WTC11 (cell line): Measurements from ENCODE around the gene LRRC28. TPM values are rescaled to one million over a fixed set of nuclear protein-coding genes. Genes with fewer than 3 reads are reported as not detected.

Experiments
- ATAC-seq: fragments of 200-7000 bp; cut with Tn5 transposase; 2 replicates; pipeline ENCODE4 v1.10.0; 2021; ENCODE audit warnings: mild to moderate bottlenecking, moderate library complexity
- CTCF ChIA-PET: fragments of 300-600 bp; sonication (Branson Sonifier 250); formaldehyde crosslinking; loops from one replicate; lab custom pipeline; 2021; ENCODE audit warnings: antibody characterized with exemption; lab: Charles Lee
- POLR2A ChIA-PET: fragments of 350-600 bp; sonication (Branson Sonifier 250); formaldehyde crosslinking; loops from one replicate; lab custom pipeline; 2021; ENCODE audit warnings: antibody characterized with exemption; lab: Charles Lee
- DNase-seq: peaks from one replicate; pipeline ENCODE4 v3.0.0; 2021; ENCODE audit warnings: low spot score
- H3K27ac Mint-ChIP-seq: 2 replicates; pipeline ENCODE4 v1.8.0; 2021; ENCODE audit warnings: mixed read lengths
- H3K27me3 Mint-ChIP-seq: 2 replicates; pipeline ENCODE4 v1.8.0; 2021; ENCODE audit warnings: low read depth, mild to moderate bottlenecking, moderate library complexity, mixed read lengths
- H3K36me3 Mint-ChIP-seq: 2 replicates; pipeline ENCODE4 v1.8.0; 2021; ENCODE audit warnings: mixed read lengths
- H3K4me1 Mint-ChIP-seq: 2 replicates; pipeline ENCODE4 v1.8.0; 2022; ENCODE audit warnings: mixed read lengths
- H3K4me3 Mint-ChIP-seq: 2 replicates; pipeline ENCODE4 v1.8.0; 2021; ENCODE audit warnings: mild to moderate bottlenecking, moderate library complexity, mixed read lengths
- H3K9me3 Mint-ChIP-seq: 2 replicates; pipeline ENCODE4 v1.8.0; 2021; ENCODE audit warnings: mixed read lengths
- ATF2 ChIP-seq: sonication (generic); formaldehyde crosslinking; IDR thresholded peaks from 2 replicates; pipeline ENCODE4 v1.8.1; 2022; ENCODE audit warnings: low read depth, missing genetic modification reagents, borderline replicate concordance
- CBFB ChIP-seq: sonication (generic); formaldehyde crosslinking; IDR thresholded peaks from 2 replicates; pipeline ENCODE4 v1.8.1; 2022; ENCODE audit warnings: mild to moderate bottlenecking, low read depth, missing genetic modification reagents
- CREM ChIP-seq: sonication (generic); formaldehyde crosslinking; IDR thresholded peaks from 2 replicates; pipeline ENCODE4 v1.8.1; 2022; ENCODE audit warnings: mild to moderate bottlenecking, missing genetic modification reagents, moderate library complexity
- ELF4 ChIP-seq: sonication (generic); formaldehyde crosslinking; IDR thresholded peaks from 2 replicates; pipeline ENCODE4 v1.8.1; 2022; ENCODE audit warnings: low read depth, mild to moderate bottlenecking, moderate library complexity, missing genetic modification reagents
- GRHL2 ChIP-seq: fragments of 250-450 bp; sonication (Bioruptor Pico); IDR thresholded peaks from 2 replicates; pipeline ENCODE4 v1.8.0; 2022; ENCODE audit warnings: mild to moderate bottlenecking, moderate library complexity; ENCODE audit not compliant: insufficient replicate concordance, severe bottlenecking
- GTF2I ChIP-seq: fragments of 250-450 bp; sonication (Bioruptor Pico); conservative IDR thresholded peaks from 2 replicates; pipeline ENCODE4 v1.4.0; 2021; ENCODE audit warnings: mild to moderate bottlenecking
- JUN ChIP-seq: sonication (generic); formaldehyde crosslinking; IDR thresholded peaks from 2 replicates; pipeline ENCODE4 v1.8.0; 2023; ENCODE audit warnings: mild to moderate bottlenecking, missing genetic modification reagents
- MXD4 ChIP-seq: fragments of 250-450 bp; sonication (Bioruptor Pico); IDR thresholded peaks from 2 replicates; pipeline ENCODE4 v1.8.0; 2021; ENCODE audit warnings: mild to moderate bottlenecking, moderate library complexity, borderline replicate concordance
- MYBL2 ChIP-seq: sonication (generic); formaldehyde crosslinking; IDR thresholded peaks from 2 replicates; pipeline ENCODE4 v1.8.1; 2023; ENCODE audit warnings: mild to moderate bottlenecking, moderate library complexity, missing genetic modification reagents
- NFYB ChIP-seq: sonication (generic); formaldehyde crosslinking; conservative IDR thresholded peaks from 2 replicates; pipeline ENCODE4 v1.8.0; 2022; ENCODE audit warnings: low read depth, missing genetic modification reagents
- NR2C2 ChIP-seq: sonication (generic); formaldehyde crosslinking; IDR thresholded peaks from 2 replicates; pipeline ENCODE4 v1.8.0; 2022; ENCODE audit warnings: mild to moderate bottlenecking, missing genetic modification reagents
- NR3C1 ChIP-seq: sonication (generic); formaldehyde crosslinking; conservative IDR thresholded peaks from 2 replicates; pipeline ENCODE4 v1.8.1; 2023; ENCODE audit warnings: low read depth, mild to moderate bottlenecking, missing genetic modification reagents
- OVOL2 ChIP-seq: fragments of 250-450 bp; sonication (Bioruptor Pico); IDR thresholded peaks from 2 replicates; pipeline ENCODE4 v1.9.0; 2021; ENCODE audit warnings: mild to moderate bottlenecking, borderline replicate concordance
- PRDM15 ChIP-seq: sonication (generic); formaldehyde crosslinking; IDR thresholded peaks from 2 replicates; pipeline ENCODE4 v1.8.0; 2022; ENCODE audit warnings: missing genetic modification reagents
- PREB ChIP-seq: sonication (generic); formaldehyde crosslinking; IDR thresholded peaks from 2 replicates; pipeline ENCODE4 v1.8.1; 2022; ENCODE audit warnings: mild to moderate bottlenecking, missing genetic modification reagents, moderate library complexity, borderline replicate concordance
- SP1 ChIP-seq: sonication (generic); formaldehyde crosslinking; conservative IDR thresholded peaks from 2 replicates; pipeline ENCODE4 v1.8.1; 2022; ENCODE audit warnings: missing genetic modification reagents
- TEAD1 ChIP-seq: sonication (generic); formaldehyde crosslinking; IDR thresholded peaks from 2 replicates; pipeline ENCODE4 v1.8.0; 2022; ENCODE audit warnings: mild to moderate bottlenecking, missing genetic modification reagents
- TEAD4 ChIP-seq: sonication (generic); formaldehyde crosslinking; IDR thresholded peaks from 2 replicates; pipeline ENCODE4 v1.8.0; 2022; ENCODE audit warnings: mild to moderate bottlenecking, missing genetic modification reagents
- USF2 ChIP-seq: sonication (generic); formaldehyde crosslinking; IDR thresholded peaks from 2 replicates; pipeline ENCODE4 v1.8.1; 2023; ENCODE audit warnings: mild to moderate bottlenecking, missing genetic modification reagents, moderate library complexity
- ZNF138 ChIP-seq: sonication (generic); formaldehyde crosslinking; conservative IDR thresholded peaks from 2 replicates; pipeline ENCODE4 v1.8.1; 2022; ENCODE audit warnings: mild to moderate bottlenecking, moderate library complexity, missing genetic modification reagents
- ZNF416 ChIP-seq: fragments of 250-450 bp; sonication (Bioruptor Pico); IDR thresholded peaks from 2 replicates; pipeline ENCODE4 v1.9.0; 2021; ENCODE audit warnings: mild to moderate bottlenecking, inconsistent platforms
- ZSCAN18 ChIP-seq: fragments of 250-450 bp; sonication (Bioruptor Pico); IDR thresholded peaks from 2 replicates; pipeline ENCODE4 v2.1.2; 2022; ENCODE audit warnings: mild to moderate bottlenecking, moderate library complexity
- total RNA-seq: library from RNA; stranded (reverse); gene quantifications from 3 replicates; pipeline ENCODE4 v1.2.3, GENCODE V29; 2021
- TF ChIP-seq, protein P1 (sequence below): fragments of 250-450 bp; sonication (Bioruptor Pico); IDR thresholded peaks from 2 replicates; pipeline ENCODE4 v1.9.0; 2021; ENCODE audit warnings: mild to moderate bottlenecking
- TF ChIP-seq, protein P2 (sequence below): sonication (generic); formaldehyde crosslinking; IDR thresholded peaks from 2 replicates; pipeline ENCODE4 v1.8.1; 2023; ENCODE audit warnings: mild to moderate bottlenecking, missing genetic modification reagents
- TF ChIP-seq, protein P3 (sequence below): sonication (generic); formaldehyde crosslinking; conservative IDR thresholded peaks from 2 replicates; pipeline ENCODE4 v1.8.1; 2022; ENCODE audit warnings: mild to moderate bottlenecking, missing genetic modification reagents

Gene LRRC28
- total RNA-seq, 1 experiment from 2014 or later, result 18.4 TPM

DNA sequence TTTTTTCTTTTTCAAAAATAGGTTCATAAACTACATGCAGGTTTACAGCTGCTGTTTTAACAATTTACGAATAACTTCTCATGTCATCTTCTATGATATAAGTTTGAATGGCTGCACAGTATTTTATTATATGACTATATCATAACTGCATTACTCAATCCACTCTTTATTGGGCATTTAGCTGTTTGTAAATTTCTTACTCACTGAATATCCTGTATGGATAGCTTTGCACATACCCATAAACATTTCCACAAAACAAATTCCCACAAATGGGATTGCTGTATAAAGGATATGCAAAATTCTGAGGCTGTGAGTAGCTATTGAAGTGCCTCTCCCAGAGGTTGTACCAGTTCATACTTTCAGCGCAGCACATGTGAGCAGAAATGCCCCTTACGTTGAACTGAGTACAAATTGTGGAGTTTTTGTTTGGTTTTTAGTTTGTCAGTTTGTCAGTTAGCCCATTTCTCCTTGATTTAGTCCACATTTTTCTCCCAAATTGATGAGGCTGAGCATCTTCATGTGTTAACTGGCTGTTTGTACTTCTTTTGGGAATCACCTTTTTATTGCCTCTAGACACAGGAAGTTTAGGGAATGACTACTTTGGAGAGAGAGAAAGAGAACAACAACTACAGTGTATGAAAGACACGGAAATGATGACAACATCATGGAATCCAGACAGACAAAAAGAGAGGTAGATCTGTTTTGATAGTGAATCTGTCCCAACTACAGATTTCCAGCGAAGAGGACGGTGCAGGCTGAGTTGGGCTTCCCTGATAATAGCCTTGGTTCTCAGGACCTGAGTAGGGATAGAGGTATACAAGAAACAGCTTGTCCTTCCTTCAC, 26.7 kb upstream of the LRRC28 start:
- H3K9me3 Mint-ChIP-seq, result no peaks in the 10 kb centered on the region
- TF ChIP-seq, protein P1, sequence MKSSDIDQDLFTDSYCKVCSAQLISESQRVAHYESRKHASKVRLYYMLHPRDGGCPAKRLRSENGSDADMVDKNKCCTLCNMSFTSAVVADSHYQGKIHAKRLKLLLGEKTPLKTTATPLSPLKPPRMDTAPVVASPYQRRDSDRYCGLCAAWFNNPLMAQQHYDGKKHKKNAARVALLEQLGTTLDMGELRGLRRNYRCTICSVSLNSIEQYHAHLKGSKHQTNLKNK (CRISPR knock-in tag), result no peak
- no peak for TF ChIP-seq ZSCAN18 (CRISPR knock-in tag)
- TF ChIP-seq NR3C1 (CRISPR knock-in tag), result no peak
- TF ChIP-seq ZNF416 (CRISPR knock-in tag), result no peak
- no peak for TF ChIP-seq USF2 (CRISPR knock-in tag)
- TF ChIP-seq SP1, result no peak
- no peak for TF ChIP-seq NFYB
- no peak for TF ChIP-seq OVOL2
- TF ChIP-seq TEAD1 (CRISPR knock-in tag), result no peak
- no peak for TF ChIP-seq NR2C2 (CRISPR knock-in tag)
- TF ChIP-seq, protein P2, sequence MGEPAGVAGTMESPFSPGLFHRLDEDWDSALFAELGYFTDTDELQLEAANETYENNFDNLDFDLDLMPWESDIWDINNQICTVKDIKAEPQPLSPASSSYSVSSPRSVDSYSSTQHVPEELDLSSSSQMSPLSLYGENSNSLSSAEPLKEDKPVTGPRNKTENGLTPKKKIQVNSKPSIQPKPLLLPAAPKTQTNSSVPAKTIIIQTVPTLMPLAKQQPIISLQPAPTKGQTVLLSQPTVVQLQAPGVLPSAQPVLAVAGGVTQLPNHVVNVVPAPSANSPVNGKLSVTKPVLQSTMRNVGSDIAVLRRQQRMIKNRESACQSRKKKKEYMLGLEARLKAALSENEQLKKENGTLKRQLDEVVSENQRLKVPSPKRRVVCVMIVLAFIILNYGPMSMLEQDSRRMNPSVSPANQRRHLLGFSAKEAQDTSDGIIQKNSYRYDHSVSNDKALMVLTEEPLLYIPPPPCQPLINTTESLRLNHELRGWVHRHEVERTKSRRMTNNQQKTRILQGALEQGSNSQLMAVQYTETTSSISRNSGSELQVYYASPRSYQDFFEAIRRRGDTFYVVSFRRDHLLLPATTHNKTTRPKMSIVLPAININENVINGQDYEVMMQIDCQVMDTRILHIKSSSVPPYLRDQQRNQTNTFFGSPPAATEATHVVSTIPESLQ, result no peak
- no peak for TF ChIP-seq PREB (CRISPR knock-in tag)
- no peak for TF ChIP-seq JUN (CRISPR knock-in tag)
- no peak for TF ChIP-seq CREM (CRISPR knock-in tag)
- no peak for TF ChIP-seq GTF2I (CRISPR knock-in tag)
- no peak for TF ChIP-seq ELF4 (CRISPR knock-in tag)
- no peak for TF ChIP-seq ZNF138 (CRISPR knock-in tag)
- TF ChIP-seq MXD4 (CRISPR knock-in tag), result no peak
- ChIA-PET POLR2A (no interaction called here), CTCF (no interaction called here)
- no peak overlapping the region for H3K27ac Mint-ChIP-seq
- no peaks in the 10 kb centered on the region for H3K27me3 Mint-ChIP-seq
- no peak overlapping the region for H3K4me3 Mint-ChIP-seq
- H3K4me1 Mint-ChIP-seq, result peaks cover 9% of the 10 kb centered on the region
- ATAC-seq, result no peak
- DNase-seq, result no peak
- peaks cover 36% of the 10 kb centered on the region for H3K36me3 Mint-ChIP-seq

- Mint-ChIP-seq H3K4me3 (no peak overlapping the region), H3K27me3 (no peaks in the 10 kb centered on the region), H3K27ac (no peak overlapping the region), H3K4me1 (peaks cover 9% of the 10 kb centered on the region), H3K9me3 (no peaks in the 10 kb centered on the region), H3K36me3 (peaks cover 31% of the 10 kb centered on the region)
- no peak for ATAC-seq
- DNase-seq, result no peak
- ChIA-PET CTCF (no interaction called here), POLR2A (no interaction called here)
- TF ChIP-seq PRDM15 (CRISPR knock-in tag) (no peak), GRHL2 (CRISPR knock-in tag) (no peak), TEAD4 (CRISPR knock-in tag) (no peak), MYBL2 (no peak), CBFB (CRISPR knock-in tag) (no peak), ELF4 (CRISPR knock-in tag) (no peak), ATF2 (CRISPR knock-in tag) (no peak)
- TF ChIP-seq, protein P3, sequence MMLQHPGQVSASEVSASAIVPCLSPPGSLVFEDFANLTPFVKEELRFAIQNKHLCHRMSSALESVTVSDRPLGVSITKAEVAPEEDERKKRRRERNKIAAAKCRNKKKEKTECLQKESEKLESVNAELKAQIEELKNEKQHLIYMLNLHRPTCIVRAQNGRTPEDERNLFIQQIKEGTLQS, result no peak
Measured at GRCh38 chr15:99226802-99227201, 24.5 kb upstream of the LRRC28 start.
